ENCODE measurements around the gene CD38.

DNA sequence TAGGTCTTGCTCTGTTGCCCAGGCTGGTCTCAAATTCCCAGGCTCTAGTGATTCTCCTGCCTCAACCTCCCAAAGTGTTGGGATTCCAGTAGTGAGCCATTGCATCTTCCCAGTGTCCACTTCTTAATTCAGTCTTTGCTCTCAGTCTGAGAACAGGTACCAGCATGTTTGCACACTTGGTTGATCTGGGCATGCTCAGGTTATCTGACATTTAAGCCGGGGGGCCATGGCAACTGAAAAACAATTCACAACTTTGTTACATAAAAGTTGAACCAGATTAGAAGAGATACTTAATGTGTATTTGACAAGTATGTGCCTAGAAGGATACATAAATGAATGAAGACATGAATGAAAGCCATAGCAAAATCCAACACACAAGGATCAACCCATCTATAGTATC, 121.4 kb downstream of the CD38 start:
- TF ChIP-seq, protein P1, sequence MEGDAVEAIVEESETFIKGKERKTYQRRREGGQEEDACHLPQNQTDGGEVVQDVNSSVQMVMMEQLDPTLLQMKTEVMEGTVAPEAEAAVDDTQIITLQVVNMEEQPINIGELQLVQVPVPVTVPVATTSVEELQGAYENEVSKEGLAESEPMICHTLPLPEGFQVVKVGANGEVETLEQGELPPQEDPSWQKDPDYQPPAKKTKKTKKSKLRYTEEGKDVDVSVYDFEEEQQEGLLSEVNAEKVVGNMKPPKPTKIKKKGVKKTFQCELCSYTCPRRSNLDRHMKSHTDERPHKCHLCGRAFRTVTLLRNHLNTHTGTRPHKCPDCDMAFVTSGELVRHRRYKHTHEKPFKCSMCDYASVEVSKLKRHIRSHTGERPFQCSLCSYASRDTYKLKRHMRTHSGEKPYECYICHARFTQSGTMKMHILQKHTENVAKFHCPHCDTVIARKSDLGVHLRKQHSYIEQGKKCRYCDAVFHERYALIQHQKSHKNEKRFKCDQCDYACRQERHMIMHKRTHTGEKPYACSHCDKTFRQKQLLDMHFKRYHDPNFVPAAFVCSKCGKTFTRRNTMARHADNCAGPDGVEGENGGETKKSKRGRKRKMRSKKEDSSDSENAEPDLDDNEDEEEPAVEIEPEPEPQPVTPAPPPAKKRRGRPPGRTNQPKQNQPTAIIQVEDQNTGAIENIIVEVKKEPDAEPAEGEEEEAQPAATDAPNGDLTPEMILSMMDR (optimal IDR thresholded peaks at IDR 0.05 in 1 of 3, IDR thresholded peaks at IDR 0.05 in 1 of 3, conservative IDR thresholded peaks at IDR 0.05 in 1 of 3; ENCODE audit: extremely low read depth in 1 of 3, insufficient read depth in 2 of 3, low read length in 3 of 3): no peak
- TF ChIP-seq EZH2 (IDR thresholded peaks at IDR 0.05; ENCODE audit: low read length): no peak

Data from keratinocyte (primary cell).